Natural killer cell treated with Interleukin-12 subunit alpha and Interleukin-12 subunit beta and Interleukin-15 and Interleukin-18, amount 100 ng/mL, for 72 hours (primary cell): ENCODE data around the gene WDR6. TPM values are rescaled to one million over a fixed set of nuclear protein-coding genes. Genes with fewer than 3 reads are reported as not detected.

Experiments used
- ATAC-seq, 2 donors: fragments of 150-1000 bp; cut with Tn5 transposase in 1 of 2; sonication (Bioruptor Pico), chemical (Tn5 transposase) in 1 of 2; 2 replicates each; pipeline ENCODE4 v1.10.0; 2021
- DNase-seq: peaks from one replicate; pipeline ENCODE4 v3.0.0; 2022; ENCODE audit warnings: low spot score
- H3K27ac Mint-ChIP-seq, 2 donors: 1 replicate in 1 of 2; 2 replicates in 1 of 2; pipeline ENCODE4 v1.8.0; 2022; ENCODE audit warnings: mixed read lengths in 2 of 2, mild to moderate bottlenecking in 1 of 2, moderate library complexity in 1 of 2
- H3K27me3 Mint-ChIP-seq, 2 donors: 1 replicate in 1 of 2; 2 replicates in 1 of 2; pipeline ENCODE4 v1.8.0; 2022; ENCODE audit warnings: mixed read lengths in 2 of 2
- H3K36me3 Mint-ChIP-seq: one replicate; pipeline ENCODE4 v1.8.0; 2022; ENCODE audit warnings: mixed read lengths
- H3K4me1 Mint-ChIP-seq, 2 donors: 1 replicate in 1 of 2; 2 replicates in 1 of 2; pipeline ENCODE4 v1.8.0; 2022; ENCODE audit warnings: low read depth in 2 of 2, mixed read lengths in 2 of 2, mild to moderate bottlenecking in 1 of 2
- H3K4me3 Mint-ChIP-seq: one replicate; pipeline ENCODE4 v1.8.0; 2022; ENCODE audit warnings: mixed read lengths
- H3K9me3 Mint-ChIP-seq: 2 replicates; pipeline ENCODE4 v1.8.0; 2022; ENCODE audit warnings: mixed read lengths
- total RNA-seq, 2 donors: library from RNA; stranded (reverse); gene quantifications; one replicate each; pipeline ENCODE4 v1.2.3, GENCODE V29; 2022

WDR6 gene
- total RNA-seq, 2 donors from 2014 or later, result 128 to 222 TPM

DNA sequence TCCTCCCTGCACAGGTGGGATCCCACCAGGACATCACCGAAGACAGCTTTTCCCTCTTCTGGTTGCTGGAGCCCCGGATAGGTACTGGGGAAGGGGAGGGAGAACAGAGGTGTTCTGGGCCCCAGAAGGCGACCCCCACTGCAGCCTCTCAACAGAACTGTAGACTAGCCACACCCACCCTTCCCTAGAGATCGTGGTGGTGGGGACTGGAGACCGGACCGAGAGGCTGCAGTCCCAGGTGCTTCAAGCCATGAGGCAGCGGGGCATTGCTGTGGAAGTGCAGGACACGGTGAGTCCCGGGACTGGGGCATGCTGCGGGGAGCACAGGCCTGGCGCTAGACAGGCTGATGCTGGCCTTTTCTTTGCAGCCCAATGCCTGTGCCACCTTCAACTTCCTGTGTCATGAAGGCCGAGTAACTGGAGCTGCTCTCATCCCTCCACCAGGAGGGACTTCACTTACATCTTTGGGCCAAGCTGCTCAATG lies 15.5 kb downstream of the WDR6 start:
- Mint-ChIP-seq H3K27me3 (no peaks in the 10 kb centered on the region), H3K27ac (peak overlapping the region; percentile 86 to 92), H3K4me1 (peaks cover 36% of the 10 kb centered on the region in 2 donors), H3K9me3 (no peaks in the 10 kb centered on the region), H3K4me3 (peak overlapping the region; percentile 93), H3K36me3 (peaks cover 12% of the 10 kb centered on the region)
- ATAC-seq, result no peak
- DNase-seq, result no peak

DNA sequence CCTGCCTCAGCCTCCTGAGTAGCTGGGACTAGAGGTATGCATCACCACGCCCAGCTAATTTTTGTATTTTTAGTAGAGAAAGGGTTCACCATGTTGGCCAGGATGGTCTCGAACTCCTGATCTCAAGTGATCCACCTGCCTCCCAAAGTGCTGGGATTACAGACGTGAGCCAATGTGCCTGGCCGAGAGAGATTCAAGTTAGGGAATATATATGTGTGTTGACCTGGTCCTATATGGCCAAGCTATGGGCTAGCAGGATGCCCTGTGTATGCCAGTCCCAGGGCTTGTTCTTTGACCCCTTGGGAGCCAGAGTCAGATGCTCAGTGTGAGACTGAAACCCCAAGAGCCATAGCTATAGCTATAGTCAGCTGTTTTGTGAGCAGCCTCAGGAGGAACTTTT lies 16.6 kb downstream of the WDR6 start:
- peak overlapping the region; percentile 86 to 92 for H3K27ac Mint-ChIP-seq

DNA sequence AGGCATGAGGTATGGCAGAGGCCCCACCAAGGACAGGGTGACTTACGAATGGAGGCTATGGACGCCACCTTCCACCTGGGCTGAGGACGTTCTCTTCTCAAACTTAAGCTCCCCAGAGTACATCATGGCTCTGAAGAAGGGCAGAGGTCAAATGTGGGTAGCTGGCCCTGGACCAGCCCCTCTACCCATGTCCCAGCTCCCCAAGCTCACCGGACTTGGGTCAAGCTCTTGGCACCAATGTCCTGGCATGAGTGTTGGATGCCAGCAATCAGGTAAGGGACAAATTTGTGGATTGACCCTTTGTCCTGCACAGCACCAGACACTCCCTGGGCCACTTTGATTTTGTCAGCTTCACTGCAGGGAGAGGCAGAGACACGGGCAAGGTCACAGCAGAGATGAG lies 17.3 kb downstream of the WDR6 start:
- Mint-ChIP-seq H3K4me1 (peaks cover 45 to 49% of the 10 kb centered on the region in 2 donors), H3K4me3 (peak overlapping the region; percentile 34), H3K36me3 (peaks cover 22% of the 10 kb centered on the region), H3K9me3 (no peaks in the 10 kb centered on the region), H3K27me3 (no peaks in the 10 kb centered on the region), H3K27ac (peak overlapping the region; percentile 86 to 92)
- DNase-seq (no peak), ATAC-seq (no peak)

More for the DNA sequence above, 16.6 kb downstream of the WDR6 start:
- ATAC-seq (no peak), DNase-seq (no peak)
- Mint-ChIP-seq H3K36me3 (peaks cover 22% of the 10 kb centered on the region), H3K27me3 (no peaks in the 10 kb centered on the region), H3K4me3 (peak overlapping the region; percentile 93), H3K9me3 (no peaks in the 10 kb centered on the region), H3K4me1 (peaks cover 42 to 45% of the 10 kb centered on the region in 2 donors)

DNA sequence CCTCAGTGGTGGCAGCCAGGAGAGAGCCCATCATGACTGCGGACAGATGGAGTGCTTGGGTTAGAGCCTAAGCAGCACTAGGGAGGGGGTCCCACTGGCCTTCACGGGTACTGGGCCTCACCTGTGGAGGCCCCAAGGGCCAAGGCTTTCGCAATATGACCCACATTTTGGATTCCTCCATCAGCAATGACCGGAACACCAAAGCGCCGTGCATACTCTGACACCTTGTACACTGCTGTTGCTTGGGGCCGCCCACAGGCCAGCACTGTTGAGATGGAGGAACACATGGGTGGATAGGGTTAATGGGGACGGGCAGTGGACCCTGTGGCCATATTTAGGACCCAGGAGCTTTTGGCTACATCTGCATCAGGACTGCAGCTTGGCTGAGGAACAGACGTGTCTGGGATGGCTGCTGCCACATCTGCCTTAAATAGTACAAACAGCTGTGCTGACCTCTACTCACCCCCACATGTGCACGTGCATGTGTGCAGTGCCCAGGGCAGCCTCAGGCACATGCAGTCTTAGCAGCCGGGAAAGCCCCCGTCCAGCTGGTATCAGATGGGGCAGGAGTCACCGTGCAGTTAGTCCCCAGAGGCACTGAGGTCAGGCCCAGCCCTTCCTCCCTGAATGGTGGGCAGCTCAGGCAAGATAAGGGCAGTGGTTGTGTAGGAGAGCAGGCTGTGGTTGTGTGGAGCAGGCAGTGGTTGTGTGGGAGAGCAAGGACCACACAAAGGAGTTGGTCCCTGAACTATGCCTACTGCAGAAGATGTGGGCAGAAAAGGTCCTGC lies 18.0 kb downstream of the WDR6 start:
- H3K36me3 Mint-ChIP-seq, result peaks cover 22% of the 10 kb centered on the region
- no peak for DNase-seq
- no peaks in the 10 kb centered on the region for H3K9me3 Mint-ChIP-seq
- H3K4me1 Mint-ChIP-seq, result peaks cover 47 to 53% of the 10 kb centered on the region in 2 donors
- ATAC-seq, result no peak
- peak overlapping the region; percentile 45 for H3K4me3 Mint-ChIP-seq
- peak overlapping the region in 1 of 2 donors; percentile 31 for H3K27ac Mint-ChIP-seq
- H3K27me3 Mint-ChIP-seq, result no peaks in the 10 kb centered on the region

DNA sequence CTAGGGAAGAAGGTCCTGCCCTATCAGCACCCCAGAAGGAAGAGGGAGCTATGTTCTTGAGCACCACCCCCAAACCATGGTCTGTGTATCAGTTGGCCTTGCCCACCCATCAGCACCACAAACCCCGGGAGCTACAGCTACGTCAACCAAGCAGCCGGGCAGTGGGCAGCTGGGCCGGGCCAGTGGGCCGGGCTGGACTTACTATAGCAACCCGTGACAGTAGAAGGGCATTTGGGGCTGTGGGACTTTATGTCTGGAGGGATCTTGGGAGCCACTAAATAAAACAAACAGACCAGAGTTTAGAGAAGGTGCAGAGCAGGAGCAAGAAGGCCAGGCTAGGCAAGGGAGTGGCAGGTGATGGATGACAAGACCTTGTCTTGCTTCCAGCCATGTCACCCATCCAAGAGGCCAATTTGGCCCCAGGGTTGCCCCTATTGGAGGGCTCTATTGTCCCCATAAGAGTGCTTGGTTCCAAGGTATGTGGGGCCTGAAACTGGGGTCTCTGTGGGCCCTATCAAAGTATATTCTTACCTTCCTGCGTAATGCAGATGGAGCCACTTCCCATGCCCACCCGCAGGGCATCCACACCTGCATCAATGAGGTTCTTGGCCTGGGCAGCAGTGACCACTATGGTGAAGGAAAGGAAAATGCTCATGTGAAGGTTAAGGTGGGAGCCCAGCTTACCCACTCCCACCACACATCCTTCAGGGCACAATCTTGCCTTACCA lies 18.8 kb downstream of the WDR6 start:
- Mint-ChIP-seq H3K36me3 (peaks cover 22% of the 10 kb centered on the region), H3K9me3 (no peaks in the 10 kb centered on the region), H3K27me3 (no peaks in the 10 kb centered on the region), H3K27ac (peak overlapping the region in 1 of 2 donors; percentile 31), H3K4me3 (peak overlapping the region; percentile 94), H3K4me1 (peaks cover 47 to 53% of the 10 kb centered on the region in 2 donors)
- DNase-seq (no peak), ATAC-seq (no peak)

DNA sequence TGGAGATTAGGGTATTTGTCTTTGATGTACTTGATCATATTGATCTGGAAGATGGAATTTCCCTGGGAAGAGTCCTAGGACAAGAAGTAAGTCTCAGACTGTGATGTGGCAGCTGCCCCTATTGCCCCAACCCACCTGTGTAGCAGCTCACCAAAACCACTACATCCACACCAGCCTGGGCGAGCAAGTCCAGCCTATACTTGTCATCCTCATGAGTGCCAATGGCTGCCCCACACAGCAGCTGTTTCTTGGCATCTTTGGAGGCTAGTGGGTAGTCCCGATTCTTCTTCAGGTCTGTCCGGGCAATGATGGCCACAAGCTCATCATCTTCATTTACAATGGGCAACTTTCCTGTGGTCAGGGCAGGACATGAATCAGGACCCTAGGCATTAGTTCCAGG lies 19.3 kb downstream of the WDR6 start:
- no peaks in the 10 kb centered on the region for H3K27me3 Mint-ChIP-seq
- peaks cover 25% of the 10 kb centered on the region for H3K36me3 Mint-ChIP-seq
- DNase-seq, result no peak
- no peaks in the 10 kb centered on the region for H3K9me3 Mint-ChIP-seq
- H3K27ac Mint-ChIP-seq, result peak overlapping the region; percentile 88 to 99
- no peak for ATAC-seq
- peaks cover 44 to 48% of the 10 kb centered on the region in 2 donors for H3K4me1 Mint-ChIP-seq
- H3K4me3 Mint-ChIP-seq, result peak overlapping the region; percentile 94

DNA sequence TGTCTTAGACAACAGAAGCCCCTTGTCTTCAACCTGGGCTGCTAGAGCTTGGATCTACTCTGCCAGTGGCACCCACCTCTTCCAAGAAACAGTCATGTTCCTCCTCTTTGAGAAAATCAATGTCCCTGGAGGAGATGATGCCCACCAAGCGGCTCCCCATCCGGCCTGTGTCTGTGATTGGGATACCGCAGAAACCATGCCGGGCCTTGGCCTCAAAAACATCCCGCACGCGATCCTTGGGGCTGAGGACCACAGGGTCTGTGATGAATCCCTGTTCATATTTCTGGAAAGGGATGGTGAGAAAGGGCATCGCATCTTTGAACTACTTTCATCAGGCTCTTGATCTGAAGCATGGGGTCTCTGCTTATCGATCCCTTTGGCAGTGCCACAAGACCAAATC lies 20.4 kb downstream of the WDR6 start:
- Mint-ChIP-seq H3K36me3 (peaks cover 34% of the 10 kb centered on the region), H3K4me1 (peaks cover 44% of the 10 kb centered on the region in 2 donors), H3K9me3 (no peaks in the 10 kb centered on the region), H3K27ac (peak overlapping the region; percentile 88 to 99), H3K4me3 (peak overlapping the region; percentile 94), H3K27me3 (no peaks in the 10 kb centered on the region)
- no peak for ATAC-seq
- DNase-seq, result no peak

DNA sequence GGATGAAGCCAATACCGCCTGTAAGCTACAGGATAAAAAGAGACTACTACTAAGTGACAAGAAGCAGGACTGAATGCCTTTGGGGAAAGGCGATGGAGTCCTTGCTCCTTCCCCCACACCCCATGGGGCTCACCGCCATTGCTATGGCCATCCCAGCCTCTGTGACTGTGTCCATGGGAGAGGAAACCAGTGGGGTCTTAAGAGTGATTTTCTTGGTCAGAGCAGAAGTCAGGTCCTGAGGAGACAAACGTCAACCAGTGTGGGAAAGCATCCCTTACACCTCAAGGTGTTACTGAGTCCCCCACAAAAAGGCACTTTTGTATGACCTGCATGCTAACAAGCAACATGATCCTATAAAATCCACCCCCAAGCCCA lies 21.1 kb downstream of the WDR6 start:
- no peaks in the 10 kb centered on the region for H3K27me3 Mint-ChIP-seq
- peaks cover 34% of the 10 kb centered on the region for H3K36me3 Mint-ChIP-seq
- H3K27ac Mint-ChIP-seq, result peak overlapping the region; percentile 88 to 99
- DNase-seq (no peak), ATAC-seq (no peak)
- peaks cover 39 to 40% of the 10 kb centered on the region in 2 donors for H3K4me1 Mint-ChIP-seq
- H3K9me3 Mint-ChIP-seq, result no peaks in the 10 kb centered on the region
- H3K4me3 Mint-ChIP-seq, result peak overlapping the region; percentile 94

DNA sequence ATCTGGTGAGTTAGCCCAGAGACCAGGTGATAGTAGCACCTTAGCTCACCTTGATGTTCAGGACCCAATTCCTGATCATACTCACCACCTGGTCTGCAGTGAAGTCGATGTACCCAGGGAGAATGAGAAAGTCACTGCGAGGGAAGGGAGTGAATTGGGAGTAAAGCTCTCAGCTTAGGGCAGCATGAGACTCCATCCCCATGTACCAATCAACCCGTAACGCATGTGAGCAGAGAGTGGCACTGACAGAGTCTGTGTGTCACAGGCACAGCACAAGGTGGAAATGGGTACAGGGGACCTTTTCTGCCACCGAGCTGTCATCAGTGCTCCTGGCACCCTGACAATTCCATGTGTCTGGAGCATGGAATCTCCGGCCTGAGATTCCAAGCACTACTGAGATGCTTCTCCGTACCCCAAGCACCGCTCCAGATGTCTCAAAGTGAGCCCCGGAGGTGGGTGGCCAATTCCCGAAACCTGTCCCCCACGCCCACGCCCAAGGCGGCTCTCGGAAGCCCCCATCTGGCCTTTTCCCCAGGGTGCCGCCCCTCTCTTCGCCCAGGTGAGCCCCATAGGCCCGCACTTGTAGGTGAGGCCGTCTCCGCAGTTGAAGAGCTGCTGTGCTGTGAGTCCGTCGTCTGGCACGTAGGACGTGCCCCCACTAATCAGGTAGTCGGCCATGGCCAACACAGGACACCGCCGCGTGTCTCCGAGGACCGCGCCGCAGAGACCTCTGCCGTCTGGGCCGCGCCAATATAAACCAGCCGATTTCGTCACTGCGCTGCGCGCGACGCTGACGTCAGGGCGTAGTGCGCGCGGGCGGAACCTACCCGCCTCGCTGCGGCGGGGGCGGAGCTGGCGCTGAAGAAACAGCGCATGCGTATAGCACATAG lies 21.7 kb downstream of the WDR6 start, which contains the start of gene IMPDH2:
Gene IMPDH2 (minus strand): TSS at position 726 of the 890 bp plus-strand sequence. CDS start 48 bp downstream, at position 678.
- no peaks in the 10 kb centered on the region for H3K9me3 Mint-ChIP-seq
- peak; percentile 98 for ATAC-seq
- peaks cover 34% of the 10 kb centered on the region for H3K36me3 Mint-ChIP-seq

DNA sequence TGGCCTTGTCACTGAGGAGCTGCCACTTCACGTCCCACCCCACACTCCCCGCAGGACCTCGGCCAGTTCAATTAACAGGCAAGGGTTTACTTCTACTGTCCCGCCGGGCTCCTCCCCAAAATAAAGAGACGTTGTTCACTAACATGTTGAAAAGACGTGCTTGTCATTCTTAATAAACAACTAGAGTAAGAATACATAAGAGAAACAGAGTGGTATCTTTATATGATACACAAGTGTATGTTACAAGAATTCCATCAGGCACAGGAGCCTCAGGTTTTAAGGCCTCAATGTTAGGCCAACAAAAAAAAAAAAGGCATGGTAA lies 22.3 kb downstream of the WDR6 start:
- H3K36me3 Mint-ChIP-seq, result peaks cover 30% of the 10 kb centered on the region
- no peaks in the 10 kb centered on the region for H3K27me3 Mint-ChIP-seq
- H3K4me3 Mint-ChIP-seq, result peak overlapping the region; percentile 94
- no peaks in the 10 kb centered on the region for H3K9me3 Mint-ChIP-seq
- no peak for DNase-seq
- H3K27ac Mint-ChIP-seq, result peak overlapping the region; percentile 88 to 99
- peaks cover 35 to 38% of the 10 kb centered on the region in 2 donors for H3K4me1 Mint-ChIP-seq
- ATAC-seq, result no peak

More for the DNA sequence above, 21.7 kb downstream of the WDR6 start, which contains the start of gene IMPDH2:
- H3K27me3 Mint-ChIP-seq, result no peaks in the 10 kb centered on the region
- DNase-seq, result peak; percentile 96
- peak within 1 kb of the TSS; percentile 94 for H3K4me3 Mint-ChIP-seq
- H3K4me1 Mint-ChIP-seq, result peaks cover 35 to 38% of the 10 kb centered on the region in 2 donors
- peak within 1 kb of the TSS; percentile 88 to 99 for H3K27ac Mint-ChIP-seq

DNA sequence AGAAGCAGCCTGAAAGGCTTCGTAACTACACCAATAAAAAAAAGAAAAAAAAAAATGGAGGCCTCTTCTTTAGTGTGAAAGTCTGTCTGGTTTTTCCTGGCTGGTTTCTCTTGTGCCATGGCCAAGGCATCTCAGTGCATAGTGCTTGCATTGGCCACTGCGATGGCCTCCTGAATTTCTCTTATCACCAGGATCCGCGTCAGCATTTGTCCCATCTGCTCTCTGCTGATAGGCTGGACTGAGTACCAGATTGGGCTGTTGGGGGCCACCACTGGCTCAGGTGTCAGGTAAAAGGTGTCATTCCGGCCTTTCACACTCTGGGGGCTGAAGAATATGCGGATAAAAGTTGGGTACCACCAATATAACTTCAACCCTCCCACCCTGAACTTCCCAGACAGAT lies 23.1 kb downstream of the WDR6 start:
- Mint-ChIP-seq H3K4me1 (peaks cover 31 to 35% of the 10 kb centered on the region in 2 donors), H3K27ac (peak overlapping the region in 1 of 2 donors; percentile 99), H3K36me3 (peaks cover 35% of the 10 kb centered on the region), H3K4me3 (no peak overlapping the region), H3K27me3 (no peaks in the 10 kb centered on the region), H3K9me3 (no peaks in the 10 kb centered on the region)
- ATAC-seq (no peak), DNase-seq (no peak)

DNA sequence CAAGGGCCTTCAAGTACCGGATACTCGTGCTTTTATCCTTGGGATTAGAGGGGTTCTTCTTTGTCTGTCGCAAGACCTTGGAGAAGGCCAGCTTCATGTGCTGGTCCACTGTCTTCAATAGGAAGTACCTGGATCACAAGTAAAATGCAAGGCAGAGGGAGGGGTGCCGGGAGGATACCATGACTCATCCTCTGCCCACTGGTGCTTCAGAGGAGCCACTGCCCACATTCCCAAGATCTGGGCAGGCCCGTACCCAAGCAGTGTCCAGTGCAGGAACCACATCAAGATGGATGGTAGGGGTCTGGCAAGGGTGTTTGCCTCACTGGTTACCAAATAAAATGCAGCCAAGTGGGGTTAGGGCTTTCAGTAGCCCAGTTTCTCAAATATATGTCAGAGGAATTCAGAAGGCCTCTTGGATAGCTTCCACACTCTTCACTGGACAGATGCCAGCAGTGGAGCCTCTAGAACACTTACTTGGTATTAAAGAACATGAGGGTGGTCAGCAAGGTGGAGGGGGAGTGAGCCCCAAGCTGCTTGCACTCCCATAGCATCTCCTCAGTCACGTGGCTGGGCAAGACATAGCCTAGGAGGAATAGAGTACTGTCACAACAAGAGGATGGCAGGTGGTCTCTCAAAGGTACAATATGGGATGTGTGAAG lies 25.6 kb downstream of the WDR6 start:
- no peak overlapping the region for H3K4me3 Mint-ChIP-seq
- no peak overlapping the region for H3K27ac Mint-ChIP-seq
- peaks cover 32% of the 10 kb centered on the region for H3K36me3 Mint-ChIP-seq
- H3K9me3 Mint-ChIP-seq, result no peaks in the 10 kb centered on the region
- peaks cover 19 to 20% of the 10 kb centered on the region in 2 donors for H3K4me1 Mint-ChIP-seq
- DNase-seq (no peak), ATAC-seq (no peak)
- H3K27me3 Mint-ChIP-seq, result no peaks in the 10 kb centered on the region

DNA sequence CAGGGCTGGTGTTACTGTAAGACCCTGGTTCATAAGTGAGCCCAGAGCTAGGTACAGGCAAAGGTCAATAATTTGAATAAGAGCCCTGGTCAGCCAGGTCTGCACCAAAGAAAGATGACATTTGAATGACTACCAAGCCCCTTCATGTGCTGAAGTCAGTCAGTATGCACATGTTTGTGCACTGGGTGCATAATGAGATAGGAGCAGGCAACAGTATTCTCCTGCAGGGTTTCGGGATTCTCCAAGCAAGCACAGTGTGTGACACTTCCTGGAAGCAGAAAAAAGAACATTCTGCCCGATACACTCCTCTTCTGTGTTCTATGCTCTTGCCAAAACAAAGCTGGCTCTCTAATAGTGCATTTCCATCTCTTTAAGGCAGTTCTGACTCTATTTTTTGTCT lies 27.5 kb downstream of the WDR6 start:
- DNase-seq, result no peak
- Mint-ChIP-seq H3K27ac (no peak overlapping the region), H3K4me1 (peaks cover 1 to 3% of the 10 kb centered on the region in 2 donors), H3K9me3 (no peaks in the 10 kb centered on the region), H3K36me3 (peaks cover 23% of the 10 kb centered on the region), H3K27me3 (no peaks in the 10 kb centered on the region), H3K4me3 (no peak overlapping the region)
- ATAC-seq, result no peak
